NCI-H146 (cell line): ENCODE results near the gene NUAK1.
"Not testable (repeated sequence)": the region's sequence is repeated elsewhere in the genome, so short reads cannot be mapped to it uniquely, and the experiment has no call there.

ENCODE experiments used
- DNase-seq: peaks from one replicate; lab custom pipeline; 2025; lab: John Stamatoyannopoulos, UW

NUAK1 gene

DNA sequence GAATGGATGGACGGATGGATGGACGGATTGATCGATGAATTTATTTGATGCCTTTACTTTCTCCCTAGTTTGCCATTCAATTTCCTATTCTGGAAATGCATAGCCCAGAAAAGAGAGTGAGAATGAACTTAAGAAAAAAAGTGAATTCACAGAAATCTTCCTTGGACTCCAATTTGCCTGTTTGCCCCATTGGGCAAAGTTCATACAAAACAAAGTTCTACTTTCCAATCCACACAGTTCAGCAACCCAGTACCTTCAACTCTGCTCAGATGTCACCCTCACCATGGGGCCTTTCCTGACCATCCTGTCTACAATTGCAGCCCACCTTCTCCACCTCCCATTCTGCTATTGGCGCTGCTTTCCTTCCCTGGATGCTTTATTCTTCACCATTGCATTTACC is 8.2 kb upstream of the NUAK1 start:
- no peak for DNase-seq

DNA sequence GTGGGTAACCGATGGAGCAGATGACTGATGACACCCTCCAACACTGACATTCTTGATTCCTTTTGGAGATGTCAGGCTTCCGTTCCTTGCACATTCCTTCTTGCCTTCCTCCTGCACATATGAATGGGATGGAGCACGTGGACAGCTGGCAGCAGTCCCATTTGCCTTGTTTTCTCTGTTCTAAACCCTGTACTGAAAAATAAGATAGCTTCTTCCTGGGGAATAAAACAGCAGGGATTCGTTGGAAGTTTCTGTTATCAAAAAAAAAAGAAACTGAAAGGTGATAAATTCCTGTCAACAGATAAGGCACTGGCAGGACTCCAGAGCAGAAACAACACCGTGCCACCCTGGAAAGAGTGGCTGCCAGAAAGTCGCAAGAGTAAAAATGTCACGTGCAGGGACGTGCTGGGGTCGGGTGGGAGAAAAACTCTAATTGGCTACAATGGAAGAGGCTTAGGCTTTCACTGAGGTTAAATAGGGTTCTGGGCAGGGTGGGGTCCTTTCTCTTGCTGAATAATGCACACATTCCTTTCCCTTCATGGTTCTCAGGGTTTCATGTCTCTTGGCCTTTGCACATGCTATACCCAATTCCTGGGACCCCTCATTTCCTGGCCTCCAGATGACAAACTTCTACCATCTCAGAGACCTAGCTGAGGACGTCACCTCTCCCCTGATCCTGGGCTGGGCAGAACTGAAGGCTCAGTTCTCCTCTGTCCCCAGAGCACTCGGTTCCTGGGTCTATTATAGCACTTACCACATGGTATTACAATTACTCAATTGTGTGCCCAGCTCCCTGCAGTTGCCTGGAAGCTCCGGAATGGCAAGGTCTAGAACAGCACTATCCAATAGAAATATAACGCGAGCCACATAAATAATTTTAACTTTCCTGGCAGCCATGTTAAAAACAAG is 7.0 kb upstream of the NUAK1 start:
- DNase-seq = no peak

DNA sequence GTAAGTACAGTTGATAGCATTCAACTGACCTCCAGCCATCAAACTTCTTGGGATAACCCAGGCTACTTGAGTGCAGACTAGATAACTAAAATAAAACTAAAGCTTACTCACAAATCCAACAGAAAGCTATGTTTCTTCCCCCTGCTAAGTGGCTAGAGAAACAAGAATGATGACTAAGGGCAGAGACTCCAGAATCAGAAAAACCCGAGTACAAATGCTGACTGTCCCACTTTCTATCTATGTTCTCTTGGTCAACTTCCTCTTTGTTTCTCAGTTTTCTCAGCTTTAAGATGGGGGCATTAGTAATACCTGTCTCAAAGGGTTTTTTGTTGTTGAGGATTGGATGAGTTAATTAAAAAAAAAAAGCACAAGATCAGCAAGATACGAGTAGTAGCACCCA is 6.1 kb upstream of the NUAK1 start:
- no peak for DNase-seq

GRCh38 chr12:106142591-106143261 is 4.0 kb upstream of the NUAK1 start:
- DNase-seq = no peak

GRCh38 chr12:106141920-106142319 is 3.2 kb upstream of the NUAK1 start:
- DNase-seq = not testable (repeated sequence)

DNA sequence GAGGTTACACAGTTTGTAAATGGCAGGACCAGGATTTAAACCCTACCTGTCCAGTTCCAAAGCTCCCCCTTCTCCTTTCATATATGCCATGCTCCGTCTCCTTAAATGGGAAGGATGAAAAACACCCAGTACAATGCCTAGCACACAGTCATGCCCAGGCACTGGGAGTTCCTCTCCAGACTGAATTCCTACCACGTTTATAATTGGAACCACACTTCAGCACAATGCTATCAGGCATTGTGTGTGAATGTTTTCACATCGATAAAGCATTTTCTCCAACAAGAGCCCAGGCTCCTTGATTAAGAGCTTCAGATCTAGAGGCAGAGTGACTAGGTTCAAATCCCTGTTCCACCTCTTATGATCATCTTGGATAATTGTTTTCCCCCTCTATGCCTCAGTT is 2.7 kb upstream of the NUAK1 start:
- DNase-seq = no peak

- DNase-seq = no peak
Observed at GRCh38 chr12:106141003-106141402, 2.2 kb upstream of the NUAK1 start.

- no peak for DNase-seq
Observed at GRCh38 chr12:106140223-106140986, 1.7 kb upstream of the NUAK1 start.

GRCh38 chr12:106139422-106140171 is 843 bp upstream of the NUAK1 start:
- DNase-seq = peak; percentile 69

- DNase-seq = peak; percentile 6
Observed at GRCh38 chr12:106138357-106138632, 459 bp downstream of the NUAK1 start.

- DNase-seq = no peak
Observed at GRCh38 chr12:106137530-106138356, 1.0 kb downstream of the NUAK1 start.

DNA sequence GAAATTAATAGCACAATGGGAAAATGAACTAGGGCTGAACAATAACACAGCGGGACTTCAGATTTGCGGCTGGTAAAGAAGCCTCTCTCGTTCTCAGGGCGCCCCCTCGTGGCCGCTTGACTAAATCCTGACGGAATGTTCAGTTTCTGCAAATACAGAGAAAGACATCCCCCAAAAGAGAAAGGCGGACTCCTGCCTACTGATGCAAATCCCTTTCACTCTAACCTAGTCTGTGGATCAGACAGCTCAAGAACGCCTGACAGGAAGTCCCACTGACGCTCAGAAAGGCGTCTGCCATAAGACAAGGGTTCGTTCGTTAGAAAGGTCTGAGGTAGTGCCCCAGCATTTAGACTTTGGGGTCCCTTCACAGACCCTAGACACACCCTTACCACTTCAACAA is 2.5 kb downstream of the NUAK1 start:
- peak; percentile 78 for DNase-seq

DNA sequence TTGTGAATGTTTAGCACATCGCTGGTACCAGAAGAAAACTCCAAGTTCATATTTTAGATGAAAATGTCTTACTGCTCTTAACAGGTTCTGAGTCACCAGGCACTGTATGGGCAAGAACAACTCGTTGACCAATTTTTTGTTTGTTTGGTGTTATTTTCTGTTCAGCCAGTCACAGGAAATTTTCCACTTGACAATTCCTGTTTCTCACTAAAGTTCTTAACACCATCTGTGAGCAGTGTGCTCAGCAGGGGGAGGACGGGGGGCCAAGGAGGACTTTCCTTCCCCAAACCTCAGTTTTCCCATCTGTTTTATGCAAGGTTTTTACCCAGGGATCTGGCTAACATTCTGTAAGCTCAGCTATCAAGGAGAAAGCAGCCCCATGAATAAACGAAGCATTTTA is 3.0 kb downstream of the NUAK1 start:
- no peak for DNase-seq

DNA sequence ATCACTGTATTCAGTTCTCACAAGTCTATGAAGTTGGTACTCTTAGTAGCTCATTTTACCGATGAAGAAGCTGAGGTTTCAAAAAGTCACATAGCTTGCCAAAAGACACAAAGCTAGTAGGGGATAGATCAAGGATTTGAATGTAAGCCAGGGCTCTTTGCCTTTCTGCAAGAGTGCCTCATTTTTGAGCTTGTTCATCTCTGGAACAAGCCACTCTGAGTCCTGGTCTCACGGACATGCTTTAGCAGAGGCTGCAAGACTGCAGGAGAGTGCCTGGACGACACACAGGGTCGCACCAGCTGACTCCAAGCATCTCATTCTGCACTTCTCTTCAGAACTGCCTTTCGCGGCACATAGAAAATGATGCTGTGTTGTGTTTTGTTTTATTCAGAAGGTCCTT is 3.7 kb downstream of the NUAK1 start:
- DNase-seq = no peak

DNA sequence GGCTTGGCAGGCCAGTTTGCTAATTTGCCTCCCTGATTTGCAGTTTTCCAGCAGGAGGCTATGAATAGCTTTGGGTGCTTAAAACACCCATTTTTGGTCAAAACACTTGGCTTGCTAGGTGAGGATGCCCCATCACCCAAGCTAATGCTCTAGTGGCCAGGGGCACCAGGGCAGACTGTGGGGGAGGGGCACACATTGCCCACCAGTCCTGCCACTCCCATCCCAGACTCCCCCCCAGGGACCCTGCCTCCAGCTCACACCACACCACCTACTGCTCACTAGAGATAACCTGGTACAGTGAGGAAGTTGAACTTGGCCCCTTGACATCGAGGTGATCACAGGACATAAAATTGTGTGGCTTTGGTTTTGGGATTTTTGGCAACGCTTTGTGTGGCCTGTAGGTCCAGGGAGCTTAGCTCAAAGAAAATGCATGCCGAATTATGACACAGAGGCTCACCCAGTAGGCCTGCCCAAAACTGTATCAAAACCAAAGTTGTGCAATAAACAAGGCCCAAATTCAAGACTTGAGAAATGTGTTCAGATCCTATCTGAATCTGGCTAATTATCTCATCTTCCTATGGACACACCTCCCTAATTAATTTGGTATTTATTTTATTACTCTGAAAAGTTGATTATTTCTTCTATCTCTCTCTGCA is 4.3 kb downstream of the NUAK1 start:
- DNase-seq = no peak

GRCh38 chr12:106133136-106134087 is 5.3 kb downstream of the NUAK1 start:
- DNase-seq = no peak

DNA sequence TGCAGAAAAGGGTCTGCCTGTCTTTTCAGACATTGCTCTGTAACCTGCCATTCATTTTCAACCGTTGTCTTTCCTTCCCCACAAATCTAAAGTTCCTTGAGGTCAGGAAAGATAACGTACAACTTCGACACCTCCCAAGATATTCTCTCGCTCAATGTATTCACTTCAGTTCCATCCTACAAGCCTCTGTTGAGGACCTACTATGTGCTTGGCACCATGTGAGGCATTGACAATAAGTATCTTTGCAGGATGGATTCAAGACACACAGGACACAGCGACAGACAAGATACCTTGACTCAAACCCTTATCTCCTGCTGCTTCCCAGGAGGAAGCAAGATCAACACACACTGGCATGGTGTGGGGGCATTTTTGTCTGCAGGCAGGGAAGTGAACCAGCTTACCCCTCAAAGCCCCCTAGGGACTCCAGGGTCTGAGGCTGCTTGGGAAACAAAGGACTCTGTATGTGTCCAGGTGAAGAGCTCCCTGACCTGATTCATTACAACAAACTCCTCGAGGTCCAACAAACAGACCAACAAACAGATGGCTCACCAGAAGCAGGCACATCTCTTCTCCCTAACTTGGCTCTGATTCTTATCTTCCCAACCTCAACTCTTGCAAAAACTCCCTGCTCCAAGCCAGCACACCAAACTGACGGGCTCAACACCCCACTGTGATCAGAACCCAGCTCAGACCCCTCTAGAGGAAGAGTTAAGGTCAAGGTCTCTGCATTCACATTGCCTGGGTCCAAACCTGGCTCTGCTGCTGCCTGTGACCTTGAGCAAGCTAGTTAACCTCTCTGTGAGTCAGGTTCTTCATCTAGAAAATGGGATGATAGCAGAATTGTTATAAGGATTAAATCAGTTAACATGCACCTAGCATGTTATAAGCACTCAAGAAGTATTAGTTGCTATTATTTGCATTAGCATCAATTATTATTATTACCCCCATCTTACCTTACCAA is 6.3 kb downstream of the NUAK1 start:
- DNase-seq = no peak

DNA sequence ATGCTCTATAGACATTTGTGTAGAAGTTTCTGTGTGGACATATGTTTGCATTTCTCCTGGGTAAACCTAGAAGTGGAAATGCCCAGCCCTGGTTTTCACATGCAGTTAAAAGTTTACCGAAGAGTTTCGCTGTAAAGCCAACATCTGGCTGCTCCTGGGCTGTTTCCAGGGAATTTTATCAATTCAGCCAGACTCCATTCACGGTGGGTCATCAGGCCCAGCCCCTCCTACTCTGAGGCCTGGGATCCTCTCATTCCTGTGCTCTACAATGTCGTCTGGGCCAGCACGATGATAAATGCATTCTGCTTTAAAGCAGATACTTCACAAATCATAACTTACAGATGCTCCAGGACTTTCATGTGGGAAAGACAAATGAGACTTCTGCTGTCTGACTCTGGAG is 7.1 kb downstream of the NUAK1 start:
- no peak for DNase-seq
